ENCODE measurements around the gene ANKRD65.
"Not testable (repeated sequence)": the region's sequence is repeated elsewhere in the genome, so short reads cannot be mapped to it uniquely, and the experiment has no call there.

ANKRD65 gene

GRCh38 chr1:1421147-1421906 lies at the start of gene ANKRD65:
Gene ANKRD65 (minus strand): TSS chr1:1421276. CDS start chr1:1421005, 271 bp downstream.
- no peak for DNase-seq (ENCODE audit: low read depth)

DNA sequence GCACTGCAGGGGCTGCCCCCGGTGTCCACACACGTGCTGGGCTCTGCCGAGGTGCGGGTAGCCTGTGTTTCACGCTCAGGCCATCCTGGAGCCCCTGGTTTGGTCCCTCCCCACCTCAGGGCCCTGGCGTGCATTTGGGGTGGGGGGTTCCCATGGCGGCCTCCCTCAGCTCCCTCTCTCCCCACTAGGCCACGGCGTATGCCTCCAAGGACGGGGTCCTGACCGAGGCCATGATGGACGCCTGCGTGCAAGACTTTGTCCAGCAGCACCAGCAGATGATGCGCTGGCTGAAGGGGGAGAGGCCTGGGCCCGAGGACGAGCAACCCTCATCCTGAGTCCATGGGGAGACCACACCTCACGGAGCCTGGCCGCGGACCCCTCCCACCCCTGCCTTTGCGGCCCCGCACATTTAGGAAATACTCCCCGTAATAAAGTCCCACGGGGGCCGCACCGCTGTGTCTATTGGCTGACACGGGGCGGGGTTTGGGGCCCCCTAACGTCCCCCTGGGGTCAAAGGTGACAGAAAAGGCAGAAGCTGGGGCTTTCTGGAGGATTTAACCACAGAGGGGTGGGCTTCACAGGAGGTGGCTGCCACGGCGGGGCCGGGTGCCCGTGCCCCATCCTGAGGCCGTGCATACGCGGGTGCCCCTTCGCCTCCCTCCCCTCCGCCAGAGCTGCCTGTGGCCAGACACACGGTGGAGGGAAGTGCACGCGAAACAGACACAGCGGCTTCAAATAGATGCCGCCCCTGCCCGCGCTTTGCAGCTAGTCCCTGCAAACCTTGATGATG lies 47.3 kb upstream of the ANKRD65 start:
- not testable (repeated sequence) for DNase-seq (ENCODE audit: low read depth)

DNA sequence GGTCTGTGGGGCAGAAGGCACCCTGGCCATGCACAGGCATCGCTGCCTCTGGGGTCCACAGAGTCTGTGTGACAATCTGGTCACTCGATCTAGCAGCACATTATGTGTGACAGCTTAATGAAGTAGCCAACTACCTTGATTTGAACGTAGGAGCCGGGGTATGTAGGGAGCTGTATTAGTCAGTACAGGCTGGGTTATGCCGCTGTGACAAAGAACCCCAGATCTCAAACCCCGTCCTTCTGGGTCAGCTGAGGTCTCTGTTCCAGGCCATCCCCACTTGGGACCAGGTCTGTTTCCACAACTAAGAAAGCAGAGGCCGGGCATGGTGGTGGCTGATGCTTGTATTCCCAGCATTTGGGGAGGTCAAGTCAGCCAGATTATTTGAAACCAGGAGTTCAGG lies 42.2 kb upstream of the ANKRD65 start:
- DNase-seq (ENCODE audit: low read depth) = no peak

GRCh38 chr1:1462318-1462966 lies 41.4 kb upstream of the ANKRD65 start:
- DNase-seq (ENCODE audit: low read depth) = no peak

DNA sequence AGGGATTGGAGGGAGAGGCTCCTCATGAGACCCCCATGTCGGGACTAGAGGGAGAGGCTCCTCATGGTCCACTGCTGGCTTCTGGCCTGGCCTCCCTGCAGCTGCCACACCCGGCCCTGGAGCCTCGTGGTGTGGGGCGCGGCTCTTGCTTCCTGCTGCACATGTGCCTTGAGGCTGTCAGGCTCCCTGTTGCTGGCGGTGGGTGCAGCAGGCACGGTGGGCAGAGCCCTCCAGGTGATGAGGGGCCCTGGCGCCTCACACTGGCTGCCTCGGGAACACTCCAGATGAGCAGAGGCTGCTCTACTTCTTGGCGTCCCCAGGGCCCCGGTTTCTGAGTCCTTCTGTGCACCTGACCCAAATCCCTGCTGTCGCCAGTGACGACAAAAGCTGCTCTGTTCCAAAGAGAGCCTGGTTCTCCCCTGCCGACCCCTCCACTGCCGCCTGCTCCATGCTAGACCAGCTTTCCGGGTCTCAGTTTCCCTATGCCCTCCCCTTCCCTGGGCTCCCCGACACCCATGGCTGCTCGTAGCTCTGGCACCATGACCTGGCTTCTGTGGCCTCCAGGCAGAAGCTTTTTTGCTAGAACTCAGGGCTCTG lies 40.7 kb upstream of the ANKRD65 start:
- DNase-seq (ENCODE audit: low read depth) = no peak

- no peak for DNase-seq (ENCODE audit: low read depth)
Observed at GRCh38 chr1:1460540-1461130, 39.6 kb upstream of the ANKRD65 start.

GRCh38 chr1:1459711-1460110 lies 38.6 kb upstream of the ANKRD65 start:
- DNase-seq (ENCODE audit: low read depth) = not testable (repeated sequence)

DNA sequence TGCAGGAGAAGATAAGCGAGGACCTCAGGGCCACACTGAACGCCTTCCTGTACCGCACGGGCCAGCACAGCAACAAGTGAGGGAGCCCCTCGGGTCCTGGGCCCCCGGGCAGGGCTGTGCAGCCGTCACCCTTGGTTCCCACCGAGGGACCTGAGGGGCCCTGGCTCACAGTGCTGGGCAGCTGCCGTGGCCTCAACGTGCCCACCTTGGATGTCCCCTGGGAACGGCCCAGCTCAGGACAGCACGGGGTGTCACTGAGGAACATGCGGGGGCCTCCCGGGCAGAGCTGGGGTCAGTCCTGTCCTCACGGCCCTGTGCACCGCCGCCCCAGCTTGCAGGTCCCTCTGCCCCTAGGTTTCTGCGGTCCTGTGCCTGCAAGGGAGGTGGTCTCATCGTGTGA lies 38.1 kb upstream of the ANKRD65 start:
- not testable (repeated sequence) for DNase-seq (ENCODE audit: low read depth)

- not testable (repeated sequence) for DNase-seq (ENCODE audit: low read depth)
Observed at GRCh38 chr1:1456683-1457255, 35.7 kb upstream of the ANKRD65 start.

DNA sequence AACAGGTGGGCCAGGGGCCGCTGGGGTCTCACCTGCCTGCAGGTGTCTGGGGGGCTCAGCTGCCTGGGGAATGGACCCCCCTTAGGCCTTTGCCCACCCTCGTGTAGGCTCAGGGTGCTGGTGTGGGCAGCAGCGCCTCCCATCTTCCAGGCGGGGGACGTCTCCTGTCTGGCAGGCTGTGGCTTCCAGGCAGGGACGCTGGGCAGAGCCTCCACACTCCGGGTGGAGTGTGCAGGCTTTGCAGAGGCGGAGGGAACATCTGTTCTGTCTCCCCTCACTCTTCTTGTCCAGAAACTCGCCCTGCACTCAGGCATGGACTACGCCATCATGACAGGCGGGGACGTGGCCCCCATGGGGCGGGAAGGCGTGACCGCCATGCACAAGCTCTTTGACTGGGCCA lies 34.9 kb upstream of the ANKRD65 start:
- not testable (repeated sequence) for DNase-seq (ENCODE audit: low read depth)

DNA sequence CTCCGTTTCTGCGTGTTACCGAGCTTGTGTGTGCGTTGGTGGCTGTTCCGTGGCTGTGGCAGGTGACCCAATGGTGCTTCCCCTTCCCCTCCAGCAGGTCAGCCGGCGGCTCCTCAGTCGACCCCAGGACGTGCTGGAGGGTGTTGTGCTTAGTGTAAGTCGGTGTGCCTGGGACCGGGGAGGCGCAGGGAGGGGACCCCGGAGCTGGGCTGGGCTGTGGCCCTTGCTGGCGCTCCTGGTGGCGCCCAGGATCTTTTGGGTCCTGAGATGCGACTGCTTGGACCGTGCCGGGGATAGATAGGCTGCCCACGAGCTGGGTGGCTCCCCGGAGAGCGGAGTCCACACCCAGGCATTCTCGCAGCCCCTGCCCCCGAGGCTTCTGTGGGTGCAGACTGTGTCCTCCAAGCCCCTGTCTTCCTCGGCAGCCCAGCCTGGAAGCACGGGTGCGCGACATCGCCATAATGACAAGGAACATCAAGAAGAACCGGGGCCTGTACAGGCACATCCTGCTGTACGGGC lies 34.3 kb upstream of the ANKRD65 start:
- no peak for DNase-seq (ENCODE audit: low read depth)

GRCh38 chr1:1454286-1455056 lies 33.4 kb upstream of the ANKRD65 start:
- not testable (repeated sequence) for DNase-seq (ENCODE audit: low read depth)

- no peak for DNase-seq (ENCODE audit: low read depth)
Observed at GRCh38 chr1:1452882-1453281, 31.8 kb upstream of the ANKRD65 start.

DNA sequence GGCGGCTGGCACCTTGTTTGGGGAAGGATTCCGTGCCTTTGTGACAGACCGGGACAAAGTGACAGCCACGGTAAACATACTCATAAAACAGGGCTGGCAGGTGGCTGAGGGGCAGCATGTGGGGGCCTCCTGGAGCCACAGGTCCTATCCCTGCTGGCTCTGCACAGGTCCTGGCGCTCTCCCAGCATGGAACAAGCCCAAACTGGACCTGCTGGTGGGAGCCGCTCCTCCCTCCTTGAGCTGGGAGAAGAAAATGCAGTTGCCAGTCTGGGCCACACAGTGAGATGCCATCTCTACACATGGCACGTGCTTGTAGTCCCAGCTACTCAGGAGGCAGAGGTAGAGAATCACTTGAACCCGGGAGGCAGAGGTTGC lies 31.3 kb upstream of the ANKRD65 start:
- DNase-seq (ENCODE audit: low read depth) = not testable (repeated sequence)

DNA sequence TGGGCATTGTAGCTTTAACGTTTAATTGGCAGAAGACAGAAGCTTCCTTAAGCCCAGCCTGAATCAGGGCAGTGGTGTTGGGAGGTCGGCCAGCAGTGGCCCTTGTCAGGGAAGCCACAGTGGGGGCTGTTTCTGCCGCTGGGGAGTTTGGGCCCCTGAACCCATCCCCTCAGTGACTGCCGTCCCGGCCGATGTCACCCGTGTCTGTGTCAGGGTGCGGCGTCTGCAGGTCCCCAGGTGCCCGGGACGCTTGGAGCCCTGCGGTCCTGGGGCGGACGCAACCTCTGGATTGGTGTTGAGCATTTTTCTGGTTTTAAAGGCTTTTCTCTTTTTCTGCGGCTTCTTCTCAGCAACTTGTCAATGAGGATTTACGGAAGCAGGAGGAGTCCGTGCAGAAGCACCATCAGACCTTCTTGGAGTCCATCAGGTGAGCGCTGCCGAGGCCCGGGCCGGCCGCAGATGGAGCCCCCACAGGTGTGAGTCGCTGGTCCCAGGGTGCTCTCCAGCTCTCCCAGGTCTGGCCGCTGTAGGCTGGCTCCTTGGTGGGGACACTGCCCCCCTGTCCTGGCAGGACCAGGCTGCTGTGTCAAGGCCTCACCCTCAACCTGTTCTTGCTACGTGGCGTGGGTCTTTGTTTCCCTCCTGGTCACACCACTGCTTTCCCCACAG lies 30.8 kb upstream of the ANKRD65 start:
- no peak for DNase-seq (ENCODE audit: low read depth)

DNA sequence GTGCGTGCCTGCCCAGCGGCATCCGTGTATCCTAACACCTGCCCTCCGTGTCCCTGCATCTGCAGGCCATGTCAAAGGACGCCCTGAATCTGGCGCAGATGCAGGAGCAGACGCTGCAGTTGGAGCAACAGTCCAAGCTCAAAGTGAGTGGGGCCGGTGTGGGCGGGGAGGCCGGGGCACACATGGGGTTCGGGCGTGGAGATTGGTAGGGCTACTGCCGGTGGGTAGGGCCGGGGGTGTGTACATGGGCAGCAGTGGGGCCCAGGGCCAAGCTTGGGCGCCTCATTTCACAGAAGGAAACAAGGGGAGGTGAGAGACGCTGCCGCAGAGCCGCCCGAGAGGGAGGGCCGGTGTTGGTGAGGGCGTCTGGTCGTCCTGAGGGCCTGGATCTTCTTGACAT lies 29.5 kb upstream of the ANKRD65 start:
- not testable (repeated sequence) for DNase-seq (ENCODE audit: low read depth)

DNA sequence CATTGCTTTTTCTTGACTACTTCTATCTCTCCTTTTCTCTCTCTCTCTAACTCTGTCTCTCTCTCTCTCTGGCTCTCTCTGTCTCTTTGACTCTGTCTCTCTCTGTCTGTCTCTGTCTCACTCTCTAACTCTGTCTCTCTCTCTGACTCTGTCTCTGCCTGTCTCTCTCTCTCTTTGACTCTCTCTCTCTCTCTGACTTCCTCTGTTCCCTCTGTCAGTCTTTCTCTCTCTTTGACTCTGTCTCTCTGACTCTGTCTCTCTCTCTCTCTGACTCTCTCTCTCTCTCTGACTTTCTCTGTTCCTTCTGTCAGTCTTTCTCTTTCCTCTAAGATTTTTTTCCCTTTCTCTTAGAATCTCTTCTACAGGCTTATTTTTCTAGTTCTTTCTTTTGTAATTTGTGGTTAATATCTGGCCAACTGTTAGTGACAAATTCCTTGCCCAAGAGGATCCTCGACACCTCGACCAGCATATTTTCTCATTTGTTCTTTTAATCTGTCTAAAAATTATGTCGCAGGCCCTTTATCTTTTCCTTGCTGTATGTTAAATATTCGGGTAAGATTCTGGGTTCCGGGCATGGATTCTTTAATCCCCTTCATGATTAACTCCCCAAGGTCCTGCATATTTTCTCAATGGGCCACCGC lies 28.1 kb upstream of the ANKRD65 start, which contains the start of gene ATAD3C:
TSS of gene ATAD3C (plus strand) at position 591 of the 641 bp plus-strand sequence. CDS start 995 bp downstream, outside the sequence.
- no peak for DNase-seq (ENCODE audit: low read depth)

DNA sequence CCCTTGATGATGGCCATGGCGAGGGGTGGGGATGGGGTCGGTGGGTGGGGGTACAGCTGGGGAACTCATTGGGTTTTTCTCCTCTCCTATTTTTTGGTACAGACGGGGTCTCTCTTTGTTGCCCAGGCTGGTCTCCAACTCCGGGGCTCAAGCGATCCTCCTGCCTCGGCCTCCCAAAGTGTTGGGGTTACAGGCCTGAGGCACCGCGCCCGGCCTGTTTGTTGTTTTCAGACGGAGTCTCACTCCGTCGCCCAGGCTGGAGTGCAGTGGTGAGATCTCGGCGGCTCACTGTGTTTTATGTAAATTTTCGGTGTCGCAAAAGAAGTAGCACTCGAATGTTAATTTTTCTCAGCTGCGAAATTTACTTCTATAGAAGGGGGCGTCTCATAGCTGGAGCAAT lies 25.6 kb upstream of the ANKRD65 start:
- not testable (repeated sequence) for DNase-seq (ENCODE audit: low read depth)

DNA sequence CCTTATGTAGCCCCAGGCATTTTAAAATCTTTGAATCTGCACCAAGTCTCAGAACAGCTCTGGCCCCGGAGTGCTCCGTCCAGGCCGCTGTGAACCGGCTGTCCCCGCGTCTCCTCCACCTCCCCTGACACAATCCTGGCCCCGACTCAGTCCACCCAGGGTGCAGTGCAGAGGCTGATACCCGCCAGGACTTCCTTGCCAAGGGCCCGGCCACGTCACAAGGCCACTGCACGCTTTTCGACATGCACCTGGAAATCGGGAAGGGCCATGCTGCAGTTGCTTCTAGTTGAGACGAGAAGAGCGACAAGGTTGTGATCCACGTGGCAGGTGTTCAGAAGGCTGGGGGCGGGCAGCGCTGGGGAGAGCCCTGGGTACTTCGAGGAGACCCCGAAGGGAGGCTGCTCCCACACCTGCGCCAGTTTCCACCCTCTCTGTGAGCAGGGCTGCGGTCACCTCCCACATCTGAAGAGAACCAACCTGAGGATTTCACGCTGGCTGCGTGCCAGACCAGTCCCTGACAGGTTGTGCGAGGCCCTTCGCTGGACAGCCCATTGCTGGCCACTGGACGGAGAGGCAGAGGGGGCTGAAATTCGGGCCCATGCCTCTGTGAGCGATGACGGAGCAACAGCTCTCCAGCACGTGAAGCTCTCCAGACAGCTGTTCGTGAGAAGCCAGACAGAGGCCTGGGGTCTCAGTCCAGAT lies 21.1 kb upstream of the ANKRD65 start:
- DNase-seq (ENCODE audit: low read depth) = no peak

Measured in activated T-cell treated with anti-CD3 and anti-CD28 coated beads for 1 hour (primary cell).